GM12874 (cell line): ENCODE results near the gene GTF2A1L.

Source experiments
- TF ChIP-seq, protein P1 (sequence below): IDR thresholded peaks from 2 replicates; pipeline ENCODE4 v1.5.1; 2011; ENCODE audit warnings: low read depth, mild to moderate bottlenecking, control low read depth, low read length, moderate library complexity; ENCODE audit not compliant: insufficient read depth

Gene GTF2A1L

DNA sequence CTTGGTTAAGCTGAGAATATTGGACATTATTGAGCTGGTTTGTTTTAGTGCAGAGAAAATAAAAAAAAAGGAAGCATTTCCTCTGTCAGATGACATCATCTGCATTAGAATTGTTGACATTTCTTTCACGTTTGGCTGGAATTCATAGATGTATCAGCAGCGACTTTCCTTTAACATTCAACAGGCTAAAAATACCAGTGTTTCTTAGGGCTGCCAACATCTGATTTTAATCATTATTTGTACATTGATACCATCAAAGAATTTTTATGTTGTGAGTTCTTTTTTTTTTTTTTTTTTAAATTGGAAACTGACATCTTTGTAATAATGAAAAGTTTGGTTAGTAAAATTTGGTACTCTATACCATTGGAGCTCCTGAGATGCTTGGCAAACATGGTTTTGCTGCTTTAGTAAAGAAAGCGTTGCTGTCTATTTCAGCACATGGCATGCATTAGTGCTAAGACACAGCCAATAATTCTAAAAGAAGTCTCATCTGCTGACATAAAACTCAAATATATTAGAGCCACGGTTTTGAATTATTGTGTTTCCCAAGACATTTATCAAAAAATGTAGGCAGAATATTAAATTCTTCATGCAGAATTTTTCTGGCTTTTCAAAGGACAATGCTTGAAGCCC is 33.6 kb downstream of the GTF2A1L start:
- TF ChIP-seq, protein P1, sequence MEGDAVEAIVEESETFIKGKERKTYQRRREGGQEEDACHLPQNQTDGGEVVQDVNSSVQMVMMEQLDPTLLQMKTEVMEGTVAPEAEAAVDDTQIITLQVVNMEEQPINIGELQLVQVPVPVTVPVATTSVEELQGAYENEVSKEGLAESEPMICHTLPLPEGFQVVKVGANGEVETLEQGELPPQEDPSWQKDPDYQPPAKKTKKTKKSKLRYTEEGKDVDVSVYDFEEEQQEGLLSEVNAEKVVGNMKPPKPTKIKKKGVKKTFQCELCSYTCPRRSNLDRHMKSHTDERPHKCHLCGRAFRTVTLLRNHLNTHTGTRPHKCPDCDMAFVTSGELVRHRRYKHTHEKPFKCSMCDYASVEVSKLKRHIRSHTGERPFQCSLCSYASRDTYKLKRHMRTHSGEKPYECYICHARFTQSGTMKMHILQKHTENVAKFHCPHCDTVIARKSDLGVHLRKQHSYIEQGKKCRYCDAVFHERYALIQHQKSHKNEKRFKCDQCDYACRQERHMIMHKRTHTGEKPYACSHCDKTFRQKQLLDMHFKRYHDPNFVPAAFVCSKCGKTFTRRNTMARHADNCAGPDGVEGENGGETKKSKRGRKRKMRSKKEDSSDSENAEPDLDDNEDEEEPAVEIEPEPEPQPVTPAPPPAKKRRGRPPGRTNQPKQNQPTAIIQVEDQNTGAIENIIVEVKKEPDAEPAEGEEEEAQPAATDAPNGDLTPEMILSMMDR, result no peak

DNA sequence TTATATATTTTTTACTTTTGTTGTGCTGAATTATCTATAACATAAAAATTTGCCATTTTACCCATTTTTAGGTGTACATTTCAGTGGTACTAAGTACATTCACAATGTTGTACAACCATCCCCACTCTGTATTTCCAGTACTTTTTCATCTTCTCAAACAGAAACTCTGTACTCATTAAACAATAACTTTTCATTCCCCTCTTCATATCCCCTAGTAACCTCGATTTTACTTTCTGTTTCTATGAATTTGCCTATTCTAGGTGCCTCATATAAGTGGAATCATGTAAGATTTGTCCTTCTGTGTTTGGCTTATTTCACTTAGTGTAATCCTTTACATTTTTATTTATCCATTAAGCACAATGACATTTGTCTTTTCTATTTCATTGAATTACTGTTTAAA is 51.3 kb downstream of the GTF2A1L start:
- TF ChIP-seq, protein P1, result no peak

DNA sequence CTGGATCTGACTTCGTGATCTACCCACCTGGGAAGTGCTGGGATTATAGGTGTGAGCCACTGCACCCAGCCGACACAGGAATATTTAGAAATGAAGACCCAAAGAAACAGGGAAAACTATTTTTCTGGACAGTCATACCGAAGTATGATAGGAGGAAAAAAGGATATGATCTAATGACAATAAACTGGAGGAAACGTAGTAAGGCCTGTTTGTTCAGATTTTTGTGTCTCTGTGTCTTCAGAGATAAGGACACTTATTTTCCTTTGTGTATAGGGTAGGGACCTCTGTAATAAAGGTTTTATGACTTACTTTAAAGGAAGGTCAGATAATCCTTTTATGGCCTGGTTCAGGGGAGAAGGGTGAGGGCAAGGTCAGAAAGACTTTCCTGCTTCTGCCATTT is 55.9 kb downstream of the GTF2A1L start:
- TF ChIP-seq, protein P1, result no peak

DNA sequence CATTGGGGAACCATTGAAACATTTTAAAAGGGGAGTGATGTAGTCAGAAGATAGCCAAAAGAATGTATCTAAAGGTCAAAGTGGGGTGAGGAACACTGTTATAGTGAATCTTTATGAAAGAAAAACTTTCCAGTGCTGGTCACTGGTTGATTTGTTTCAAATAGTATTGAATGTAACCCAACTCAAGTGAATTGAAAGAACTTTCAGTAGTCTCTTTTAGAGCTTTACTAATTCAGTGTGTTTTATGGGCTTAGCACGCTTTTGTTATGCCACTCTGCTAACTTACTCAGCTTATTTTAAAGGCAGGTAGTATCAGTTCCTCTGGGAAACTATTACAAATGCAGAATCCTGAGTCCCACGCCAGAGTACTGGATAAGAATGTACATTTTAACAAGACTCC is 57.3 kb downstream of the GTF2A1L start:
- TF ChIP-seq, protein P1, result no peak

DNA sequence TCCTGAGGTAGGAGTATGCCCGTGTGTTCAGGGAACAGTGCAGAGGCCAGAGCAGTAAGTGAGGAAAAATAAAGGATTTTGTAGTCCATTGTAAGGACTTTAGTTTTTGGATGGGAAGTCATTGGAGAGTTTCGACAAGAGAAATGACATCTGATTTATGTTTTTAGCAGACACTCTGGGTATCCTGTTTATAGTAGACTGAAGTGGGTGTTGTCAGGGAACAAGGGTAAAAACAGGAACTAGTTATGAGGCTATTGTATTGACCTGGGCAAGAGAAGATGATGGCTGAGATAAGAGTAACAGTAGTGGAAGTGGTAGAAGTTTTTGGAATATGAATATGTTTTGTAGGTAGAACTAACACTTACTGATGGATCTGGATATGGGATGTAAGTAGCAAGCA is 59.8 kb downstream of the GTF2A1L start:
- TF ChIP-seq, protein P1, result no peak

DNA sequence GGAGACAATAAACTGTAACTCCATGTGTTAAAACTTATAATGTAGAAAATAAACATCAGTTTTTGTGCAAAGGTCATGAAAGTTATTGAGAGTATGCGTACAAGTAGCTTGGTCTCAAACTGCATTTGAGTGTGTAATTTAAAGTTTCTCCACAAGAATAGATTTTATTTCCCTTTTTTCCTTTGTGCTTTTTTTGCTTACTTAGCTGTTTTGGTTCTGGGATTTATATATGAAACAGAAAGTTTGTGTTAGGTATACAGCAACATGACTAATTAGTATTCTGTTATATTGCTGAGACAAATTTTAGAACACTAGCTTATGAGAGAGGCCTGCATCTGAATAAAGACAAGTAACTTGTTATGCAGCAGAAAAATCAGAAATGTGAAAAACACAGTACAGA is 67.5 kb downstream of the GTF2A1L start:
- TF ChIP-seq, protein P1, result no peak

DNA sequence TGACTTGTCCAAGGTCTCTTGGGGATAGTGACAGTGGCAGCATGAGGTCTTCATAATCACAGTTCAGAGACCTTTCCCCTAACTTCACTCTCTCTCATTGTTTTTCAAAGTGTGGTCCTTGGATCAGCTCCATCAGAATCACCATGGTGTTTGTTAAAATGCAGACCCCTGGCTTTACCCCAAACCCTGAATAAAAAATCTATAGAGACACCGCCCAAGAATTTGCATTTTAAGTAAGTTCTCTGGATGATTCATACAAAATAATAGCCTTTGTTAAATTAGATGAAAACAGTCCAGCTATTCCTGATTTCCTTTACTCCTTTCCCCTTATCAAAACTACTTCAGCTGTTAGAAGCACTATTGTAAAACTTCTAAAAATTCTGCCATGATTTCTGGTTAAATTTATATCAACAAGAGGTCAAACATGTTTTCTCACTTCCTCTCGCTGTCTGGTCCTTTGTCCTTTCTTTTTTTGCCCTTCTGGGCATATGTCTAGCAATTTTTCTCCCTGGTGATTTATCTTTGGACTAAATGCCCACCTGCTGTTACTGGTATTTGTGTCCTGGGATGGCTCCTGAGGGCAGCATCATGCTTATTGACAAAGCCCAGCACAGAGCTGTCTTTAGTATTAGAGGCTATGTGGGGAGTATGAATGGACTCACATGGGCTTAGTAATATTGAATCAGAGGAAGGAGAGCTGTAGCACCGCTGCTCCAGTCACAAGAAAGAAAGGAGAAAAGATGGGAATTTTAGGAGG is 74.5 kb downstream of the GTF2A1L start:
- TF ChIP-seq, protein P1, result no peak
